HCT116 (cell line): ENCODE data around the gene NTNG1. TPM values are rescaled to one million over a fixed set of nuclear protein-coding genes. Genes with fewer than 3 reads are reported as not detected.

Experiments
- ATAC-seq: fragments of 200-7000 bp; cut with Tn5 transposase; 2 replicates; pipeline ENCODE4 v1.9.1; 2020; ENCODE audit warnings: mild to moderate bottlenecking, moderate library complexity
- BruUV-seq: library from RNA; stranded (reverse); fragments of 400-500 nt; replicated peaks from 2 replicates; lab custom pipeline; 2021; lab: Mats Ljungman, UMichigan
- CTCF ChIA-PET: fragments of 300-600 bp; sonication (Branson Sonifier 250); formaldehyde crosslinking; loops from one replicate; lab custom pipeline; 2021; ENCODE audit warnings: antibody characterized with exemption; lab: Charles Lee
- POLR2A ChIA-PET: fragments of 300-600, 350-600 bp; sonication (Branson Sonifier 250); formaldehyde crosslinking; loops from one replicate; lab custom pipeline; 2021; ENCODE audit warnings: antibody characterized with exemption; lab: Charles Lee
- RAD21 ChIA-PET, 2 experiments: fragments of 300-600 bp; sonication (Branson Sonifier 250); formaldehyde crosslinking; loops; one replicate each; lab custom pipeline; 2023; ENCODE audit warnings: low total read pairs in 2 of 2; ENCODE audit not compliant: uncharacterized antibody in 2 of 2, unreplicated experiment in 2 of 2, low non-redundant PET in 1 of 2; lab: Charles Lee
- DNase-seq: peaks from one replicate; pipeline ENCODE4 v3.0.0-alpha.2; 2010; ENCODE audit warnings: low read depth, low spot score
- H2AFZ ChIP-seq: fragments of 200-600 bp; shearing (Covaris generic), sonication (generic); 2 replicates; pipeline ENCODE4 v1.6.1; 2017; ENCODE audit warnings: low read depth, mixed run types, mixed read lengths, antibody characterized with exemption, low read length; ENCODE audit not compliant: poor library complexity, severe bottlenecking
- H3K27ac ChIP-seq: 2 replicates; pipeline ENCODE4 v1.5.1; 2012; ENCODE audit warnings: low read depth, low read length
- H3K27me3 ChIP-seq: fragments of 200-600 bp; sonication (generic); 2 replicates; pipeline ENCODE4 v1.6.1; 2016; ENCODE audit warnings: mixed run types, low read length, mixed read lengths; ENCODE audit not compliant: insufficient read depth
- H3K36me3 ChIP-seq, 2 experiments: fragments of 200-500 bp in 1 of 2; fragments of 200-600 bp in 1 of 2; sonication (Bioruptor generic) in 1 of 2; sonication (generic) in 1 of 2; 2 replicates each; pipeline versions ENCODE4 v1.5.1 to v1.6.1; 2014 to 2016; ENCODE audit warnings: low read length in 2 of 2, inconsistent platforms in 1 of 2, mixed read lengths in 1 of 2, mixed run types in 1 of 2; ENCODE audit not compliant: insufficient read depth in 2 of 2, control insufficient read depth in 1 of 2
- H3K4me1 ChIP-seq, 2 experiments: fragments of 200-600 bp in 1 of 2; sonication (generic) in 1 of 2; 2 replicates each; pipeline versions ENCODE4 v1.5.1 to v1.6.1; 2012 to 2017; ENCODE audit warnings: low read length in 2 of 2, inconsistent platforms in 1 of 2, mild to moderate bottlenecking in 1 of 2, mixed read lengths in 1 of 2, mixed run types in 1 of 2, moderate library complexity in 1 of 2; ENCODE audit not compliant: insufficient read depth in 2 of 2, control insufficient read depth in 1 of 2
- H3K4me2 ChIP-seq: fragments of 200-600 bp; sonication (generic); 2 replicates; pipeline ENCODE4 v1.6.1; 2017; ENCODE audit warnings: mixed run types, low read length, mixed read lengths
- H3K4me3 ChIP-seq, 2 experiments: fragments of 200-600 bp in 1 of 2; sonication (generic) in 1 of 2; replicated peaks in 1 of 2; 2 replicates each; pipeline ENCODE4 v1.5.1; 2011 to 2016; ENCODE audit warnings: low read length in 2 of 2, control low read depth in 1 of 2, low read depth in 1 of 2, mild to moderate bottlenecking in 1 of 2, mixed read lengths in 1 of 2, mixed run types in 1 of 2
- H3K79me2 ChIP-seq: fragments of 200-600 bp; sonication (generic); 2 replicates; pipeline ENCODE4 v1.6.1; 2017; ENCODE audit warnings: mild to moderate bottlenecking, mixed run types, low read length, moderate library complexity, mixed read lengths; ENCODE audit not compliant: insufficient read depth
- H3K9ac ChIP-seq: fragments of 200-600 bp; sonication (generic); 2 replicates; pipeline ENCODE4 v1.6.1; 2016; ENCODE audit warnings: low read length, mixed read lengths
- H3K9me2 ChIP-seq: fragments of 200-600 bp; sonication (generic), shearing (Covaris generic); 2 replicates; pipeline ENCODE4 v1.6.1; 2017; ENCODE audit warnings: mixed run types, mild to moderate bottlenecking, moderate library complexity; ENCODE audit not compliant: insufficient read depth
- H3K9me3 ChIP-seq, 2 experiments: fragments of 200-500 bp in 1 of 2; fragments of 200-600 bp in 1 of 2; sonication (Bioruptor generic) in 1 of 2; sonication (generic) in 1 of 2; 2 replicates each; pipeline ENCODE4 v1.6.1; 2014 to 2017; ENCODE audit warnings: low read length in 2 of 2, mixed read lengths in 2 of 2, inconsistent platforms in 1 of 2, low read depth in 1 of 2, mild to moderate bottlenecking in 1 of 2, mixed run types in 1 of 2, moderate library complexity in 1 of 2; ENCODE audit not compliant: control insufficient read depth in 1 of 2, insufficient read depth in 1 of 2
- H4K20me1 ChIP-seq: fragments of 200-600 bp; sonication (generic), shearing (Covaris generic); 2 replicates; pipeline ENCODE4 v1.6.1; 2017; ENCODE audit warnings: mixed run types, mild to moderate bottlenecking, moderate library complexity; ENCODE audit not compliant: insufficient read depth
- CBX3 ChIP-seq: IDR thresholded peaks from 2 replicates; pipeline ENCODE4 v1.6.1; 2012; ENCODE audit warnings: low read depth
- CEBPB ChIP-seq: IDR thresholded peaks from 2 replicates; pipeline ENCODE4 v1.6.1; 2012; ENCODE audit warnings: low read depth
- ELF1 ChIP-seq: IDR thresholded peaks from 2 replicates; pipeline ENCODE4 v1.6.1; 2012; ENCODE audit warnings: low read depth, borderline replicate concordance
- EZH2 ChIP-seq: fragments of 200-600 bp; sonication (generic); IDR thresholded peaks from 2 replicates; pipeline ENCODE4 v1.6.1; 2017; ENCODE audit warnings: antibody characterized with exemption, mixed run types
- EZH2phosphoT487 ChIP-seq: fragments of 200-600 bp; IDR thresholded peaks from 2 replicates; pipeline ENCODE4 v1.6.1; 2018; ENCODE audit warnings: antibody characterized with exemption, borderline replicate concordance
- JUND ChIP-seq: IDR thresholded peaks from 2 replicates; pipeline ENCODE4 v1.6.1; 2012
- POLR2A ChIP-seq: IDR thresholded peaks from 2 replicates; pipeline ENCODE4 v1.7.0; 2011; ENCODE audit warnings: borderline replicate concordance; ENCODE audit not compliant: insufficient read depth, insufficient read length; ENCODE audit errors: extremely low read depth
- POLR2AphosphoS5 ChIP-seq: IDR thresholded peaks from 2 replicates; pipeline ENCODE4 v1.6.1; 2011; ENCODE audit warnings: mild to moderate bottlenecking, low read depth, low read length, moderate library complexity
- RAD21 ChIP-seq: IDR thresholded peaks from 2 replicates; pipeline ENCODE4 v1.6.1; 2012; ENCODE audit warnings: low read depth, mild to moderate bottlenecking
- SIN3A ChIP-seq: IDR thresholded peaks from 2 replicates; pipeline ENCODE4 v1.6.1; 2012; ENCODE audit warnings: low read depth
- SP1 ChIP-seq: IDR thresholded peaks from 2 replicates; pipeline ENCODE4 v1.6.1; 2012; ENCODE audit warnings: low read depth
- TCF7L2 ChIP-seq: IDR thresholded peaks from 2 replicates; pipeline ENCODE4 v1.7.0; 2011; ENCODE audit warnings: borderline replicate concordance, inconsistent platforms; ENCODE audit not compliant: insufficient read depth, insufficient read length; ENCODE audit errors: extremely low read depth
- YY1 ChIP-seq: IDR thresholded peaks from 2 replicates; pipeline ENCODE4 v1.6.1; 2011; ENCODE audit warnings: low read length, low read depth, moderate library complexity, mild to moderate bottlenecking; ENCODE audit not compliant: insufficient replicate concordance; ENCODE audit errors: extremely low read depth
- ZFX ChIP-seq: fragments of 450-650 bp; IDR thresholded peaks from 2 replicates; pipeline ENCODE4 v1.6.1; 2017
- ZNF274 ChIP-seq: fragments of 200-500 bp; sonication (Bioruptor generic); IDR thresholded peaks from 2 replicates; pipeline ENCODE4 v1.6.1; 2014; ENCODE audit warnings: mild to moderate bottlenecking, low read depth, low read length, inconsistent platforms
- intact Hi-C: fragments of 100-400 bp; cut with micrococcal nuclease; formaldehyde crosslinking; loops from 2 replicates; pipeline ENCODE4 v1.10.0; 2022
- total RNA-seq: library from RNA; stranded (reverse); gene quantifications from one replicate; pipeline ENCODE4 v1.2.1, GENCODE V29; 2021; ENCODE audit not compliant: unreplicated experiment
- TF ChIP-seq, protein P1 (sequence below), 3 experiments: fragments of 200-600 bp in 1 of 3; sonication (generic) in 1 of 3; IDR thresholded peaks in 2 of 3; conservative IDR thresholded peaks in 1 of 3; 2 replicates each; pipeline ENCODE4 v1.5.1; 2012 to 2017; ENCODE audit warnings: low read depth in 2 of 3, low read length in 2 of 3, antibody characterized with exemption in 1 of 3, borderline replicate concordance in 1 of 3, control low read depth in 1 of 3, mild to moderate bottlenecking in 1 of 3, mixed read lengths in 1 of 3, mixed run types in 1 of 3, moderate library complexity in 1 of 3; ENCODE audit not compliant: insufficient read depth in 1 of 3
- TF ChIP-seq, protein P2 (sequence below): IDR thresholded peaks from 2 replicates; pipeline ENCODE4 v1.6.1; 2011; ENCODE audit warnings: mild to moderate bottlenecking, low read length, moderate library complexity; ENCODE audit not compliant: insufficient replicate concordance; ENCODE audit errors: extremely low read depth

The NTNG1 gene
- total RNA-seq, 1 experiment from 2014 or later = not detected

- no peak for DNase-seq
- ATAC-seq = no peak
- ChIA-PET RAD21 (no interaction called here), CTCF (no interaction called here), POLR2A (no interaction called here)
- BruUV-seq = no TSS peak
- no peak overlapping the region for H3K4me3 ChIP-seq
- H3K36me3 ChIP-seq = no peaks in the 10 kb centered on the region
- intact Hi-C loops = no loop called here
- H3K9ac ChIP-seq = no peak overlapping the region
- H3K9me2 ChIP-seq = no peaks in the 10 kb centered on the region
- H2AFZ ChIP-seq = no peak overlapping the region
- no peak overlapping the region for H3K4me2 ChIP-seq
- no peaks in the 10 kb centered on the region for H3K79me2 ChIP-seq
- no peaks in the 10 kb centered on the region for H3K27me3 ChIP-seq
- no peaks in the 10 kb centered on the region for H3K4me1 ChIP-seq
- peaks cover 1 to 5% of the 10 kb centered on the region in 2 experiments; a peak in 2 of 4 replicates for H3K9me3 ChIP-seq
- no peak overlapping the region for H3K27ac ChIP-seq
- H4K20me1 ChIP-seq = no peaks in the 10 kb centered on the region
- TF ChIP-seq CEBPB = no peak
- TF ChIP-seq ZNF274 = no peak
- no peak for TF ChIP-seq TCF7L2
- TF ChIP-seq, protein P1, sequence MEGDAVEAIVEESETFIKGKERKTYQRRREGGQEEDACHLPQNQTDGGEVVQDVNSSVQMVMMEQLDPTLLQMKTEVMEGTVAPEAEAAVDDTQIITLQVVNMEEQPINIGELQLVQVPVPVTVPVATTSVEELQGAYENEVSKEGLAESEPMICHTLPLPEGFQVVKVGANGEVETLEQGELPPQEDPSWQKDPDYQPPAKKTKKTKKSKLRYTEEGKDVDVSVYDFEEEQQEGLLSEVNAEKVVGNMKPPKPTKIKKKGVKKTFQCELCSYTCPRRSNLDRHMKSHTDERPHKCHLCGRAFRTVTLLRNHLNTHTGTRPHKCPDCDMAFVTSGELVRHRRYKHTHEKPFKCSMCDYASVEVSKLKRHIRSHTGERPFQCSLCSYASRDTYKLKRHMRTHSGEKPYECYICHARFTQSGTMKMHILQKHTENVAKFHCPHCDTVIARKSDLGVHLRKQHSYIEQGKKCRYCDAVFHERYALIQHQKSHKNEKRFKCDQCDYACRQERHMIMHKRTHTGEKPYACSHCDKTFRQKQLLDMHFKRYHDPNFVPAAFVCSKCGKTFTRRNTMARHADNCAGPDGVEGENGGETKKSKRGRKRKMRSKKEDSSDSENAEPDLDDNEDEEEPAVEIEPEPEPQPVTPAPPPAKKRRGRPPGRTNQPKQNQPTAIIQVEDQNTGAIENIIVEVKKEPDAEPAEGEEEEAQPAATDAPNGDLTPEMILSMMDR (IDR thresholded peaks at IDR 0.05 in 2 of 3, conservative IDR thresholded peaks at IDR 0.05 in 1 of 3; ENCODE audit: borderline replicate concordance in 1 of 3, insufficient read depth in 1 of 3, low read depth in 2 of 3, low read length in 2 of 3) = no peak
- no peak for TF ChIP-seq RAD21
- TF ChIP-seq, protein P2, sequence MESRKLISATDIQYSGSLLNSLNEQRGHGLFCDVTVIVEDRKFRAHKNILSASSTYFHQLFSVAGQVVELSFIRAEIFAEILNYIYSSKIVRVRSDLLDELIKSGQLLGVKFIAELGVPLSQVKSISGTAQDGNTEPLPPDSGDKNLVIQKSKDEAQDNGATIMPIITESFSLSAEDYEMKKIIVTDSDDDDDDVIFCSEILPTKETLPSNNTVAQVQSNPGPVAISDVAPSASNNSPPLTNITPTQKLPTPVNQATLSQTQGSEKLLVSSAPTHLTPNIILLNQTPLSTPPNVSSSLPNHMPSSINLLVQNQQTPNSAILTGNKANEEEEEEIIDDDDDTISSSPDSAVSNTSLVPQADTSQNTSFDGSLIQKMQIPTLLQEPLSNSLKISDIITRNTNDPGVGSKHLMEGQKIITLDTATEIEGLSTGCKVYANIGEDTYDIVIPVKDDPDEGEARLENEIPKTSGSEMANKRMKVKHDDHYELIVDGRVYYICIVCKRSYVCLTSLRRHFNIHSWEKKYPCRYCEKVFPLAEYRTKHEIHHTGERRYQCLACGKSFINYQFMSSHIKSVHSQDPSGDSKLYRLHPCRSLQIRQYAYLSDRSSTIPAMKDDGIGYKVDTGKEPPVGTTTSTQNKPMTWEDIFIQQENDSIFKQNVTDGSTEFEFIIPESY = no peak
- no peak for TF ChIP-seq EZH2phosphoT487
- no peak for TF ChIP-seq POLR2A
- no peak for TF ChIP-seq YY1
- TF ChIP-seq CBX3 = no peak
- no peak for TF ChIP-seq POLR2AphosphoS5
- no peak for TF ChIP-seq SP1
- TF ChIP-seq ZFX = no peak
- no peak for TF ChIP-seq ELF1
- no peak for TF ChIP-seq EZH2
- no peak for TF ChIP-seq SIN3A
- no peak for TF ChIP-seq JUND
Observed at GRCh38 chr1:107415241-107415640, 274.4 kb downstream of the NTNG1 start.
